Measurements from ENCODE around the gene NYAP2. TPM values are rescaled to one million over a fixed set of nuclear protein-coding genes. Genes with fewer than 3 reads are reported as not detected.
A peak's percentile ranks its signal among the peaks of the same experiment; 100 is the strongest.

The NYAP2 gene
- total RNA-seq, 6 experiments from 2014 or later, result not detected

DNA sequence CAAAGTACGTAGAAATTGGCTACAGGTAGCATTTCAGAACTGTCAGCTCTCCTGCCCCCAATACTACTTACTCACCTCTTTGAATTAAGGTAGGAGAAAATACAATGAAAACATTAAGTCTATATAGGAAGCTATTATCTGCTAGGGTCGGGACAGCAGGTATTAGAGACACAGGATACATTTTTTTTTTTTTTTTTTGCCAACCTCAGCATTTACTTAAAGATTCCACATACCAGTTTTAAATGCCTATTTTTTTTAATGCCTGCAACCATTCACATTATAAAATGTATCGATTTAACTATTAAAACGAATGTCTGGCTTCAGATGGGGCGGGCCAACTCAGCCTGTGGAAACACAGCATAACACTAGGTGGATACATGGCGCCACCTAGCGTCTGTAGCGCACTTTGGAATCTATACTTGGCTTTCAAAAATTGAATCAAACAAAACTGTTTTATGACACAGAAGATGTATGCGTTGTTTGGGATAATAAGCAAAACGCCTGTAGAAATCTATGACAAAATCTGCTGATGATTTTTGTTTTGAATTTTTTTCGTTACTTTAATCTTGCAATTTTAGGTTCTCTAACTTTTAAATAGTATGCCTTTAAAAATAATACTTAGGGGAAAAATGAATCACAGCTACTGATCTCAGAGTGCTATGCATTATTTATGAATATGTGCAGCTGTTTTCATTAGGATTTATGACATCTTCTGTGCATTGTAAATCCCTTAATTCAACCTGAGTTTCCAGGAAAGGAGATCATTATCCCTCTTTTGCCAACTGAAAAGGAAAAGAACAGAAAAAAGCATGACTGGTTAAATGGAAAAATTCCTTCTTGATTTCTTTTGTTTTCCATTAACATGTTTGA is 261.0 kb downstream of the NYAP2 start:
- no peaks in the 10 kb centered on the region for H3K36me3 Mint-ChIP-seq (ENCODE audit: low read depth)
- H3K4me3 Mint-ChIP-seq, result no peak overlapping the region
- no peaks in the 10 kb centered on the region for H3K9me3 Mint-ChIP-seq
- no peak overlapping the region for H3K27ac Mint-ChIP-seq
- peaks cover 14% of the 10 kb centered on the region for H3K27me3 Mint-ChIP-seq (ENCODE audit: insufficient read depth)
- TF ChIP-seq, protein P1, sequence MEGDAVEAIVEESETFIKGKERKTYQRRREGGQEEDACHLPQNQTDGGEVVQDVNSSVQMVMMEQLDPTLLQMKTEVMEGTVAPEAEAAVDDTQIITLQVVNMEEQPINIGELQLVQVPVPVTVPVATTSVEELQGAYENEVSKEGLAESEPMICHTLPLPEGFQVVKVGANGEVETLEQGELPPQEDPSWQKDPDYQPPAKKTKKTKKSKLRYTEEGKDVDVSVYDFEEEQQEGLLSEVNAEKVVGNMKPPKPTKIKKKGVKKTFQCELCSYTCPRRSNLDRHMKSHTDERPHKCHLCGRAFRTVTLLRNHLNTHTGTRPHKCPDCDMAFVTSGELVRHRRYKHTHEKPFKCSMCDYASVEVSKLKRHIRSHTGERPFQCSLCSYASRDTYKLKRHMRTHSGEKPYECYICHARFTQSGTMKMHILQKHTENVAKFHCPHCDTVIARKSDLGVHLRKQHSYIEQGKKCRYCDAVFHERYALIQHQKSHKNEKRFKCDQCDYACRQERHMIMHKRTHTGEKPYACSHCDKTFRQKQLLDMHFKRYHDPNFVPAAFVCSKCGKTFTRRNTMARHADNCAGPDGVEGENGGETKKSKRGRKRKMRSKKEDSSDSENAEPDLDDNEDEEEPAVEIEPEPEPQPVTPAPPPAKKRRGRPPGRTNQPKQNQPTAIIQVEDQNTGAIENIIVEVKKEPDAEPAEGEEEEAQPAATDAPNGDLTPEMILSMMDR (IDR thresholded peaks at IDR 0.05), result peak; percentile 97
- H3K4me1 Mint-ChIP-seq (ENCODE audit: low read depth), result no peaks in the 10 kb centered on the region
- peak; percentile 50 for DNase-seq

DNA sequence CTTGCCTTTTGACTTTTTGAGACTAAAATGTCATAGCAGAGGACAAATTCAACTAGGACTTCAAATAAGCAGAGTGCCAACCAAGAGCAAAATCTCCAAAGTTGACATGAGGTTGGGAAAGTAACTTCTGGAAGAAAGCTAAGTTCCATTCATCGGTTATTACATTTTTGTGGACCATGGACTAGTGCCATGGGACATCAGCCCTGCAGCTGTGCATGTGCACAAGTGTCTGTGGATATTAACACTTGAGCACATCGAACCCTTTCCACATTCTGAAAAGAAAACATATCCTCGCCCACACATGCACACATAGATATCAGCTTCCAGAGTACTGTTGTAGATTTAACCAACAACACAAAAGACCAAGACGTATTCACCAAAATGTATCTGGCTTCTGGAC is 262.6 kb downstream of the NYAP2 start:
- H3K27ac Mint-ChIP-seq, result no peak overlapping the region
- TF ChIP-seq, protein P1 (IDR thresholded peaks at IDR 0.05), result no peak
- H3K9me3 Mint-ChIP-seq, result no peaks in the 10 kb centered on the region
- peaks cover 7% of the 10 kb centered on the region; the same call in 1 of the 2 replicates for H3K27me3 Mint-ChIP-seq (ENCODE audit: insufficient read depth)
- H3K4me1 Mint-ChIP-seq (ENCODE audit: low read depth), result peaks cover 8% of the 10 kb centered on the region
- no peak overlapping the region for H3K4me3 Mint-ChIP-seq
- DNase-seq, result no peak
- no peaks in the 10 kb centered on the region for H3K36me3 Mint-ChIP-seq (ENCODE audit: low read depth)

DNA sequence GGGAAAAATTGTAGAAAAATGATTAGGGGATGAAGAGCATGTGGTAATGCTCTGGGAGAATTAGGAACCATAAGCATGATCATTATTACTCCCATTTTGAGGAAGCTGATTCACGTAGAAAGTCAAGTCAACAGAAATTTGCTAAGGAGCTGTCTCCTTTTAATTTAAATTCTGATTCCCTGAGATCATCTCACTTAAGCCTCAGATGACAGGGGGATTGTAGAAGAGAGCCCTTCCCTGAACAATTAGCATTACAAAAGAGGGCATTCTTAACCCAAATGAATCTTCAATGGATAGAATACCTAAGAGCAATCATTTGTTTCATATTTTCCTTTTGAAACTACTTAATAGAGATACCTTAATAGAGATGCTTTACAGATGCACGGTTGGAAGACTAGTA is 267.9 kb downstream of the NYAP2 start:
- Mint-ChIP-seq H3K4me1 (ENCODE audit: low read depth) (peaks cover 50% of the 10 kb centered on the region), H3K27ac (no peak overlapping the region), H3K36me3 (ENCODE audit: low read depth) (no peaks in the 10 kb centered on the region), H3K27me3 (ENCODE audit: insufficient read depth) (peaks cover 2% of the 10 kb centered on the region; the same call in 1 of the 2 replicates), H3K4me3 (no peak overlapping the region), H3K9me3 (no peaks in the 10 kb centered on the region)
- DNase-seq, result no peak
- TF ChIP-seq, protein P1 (IDR thresholded peaks at IDR 0.05), result no peak

DNA sequence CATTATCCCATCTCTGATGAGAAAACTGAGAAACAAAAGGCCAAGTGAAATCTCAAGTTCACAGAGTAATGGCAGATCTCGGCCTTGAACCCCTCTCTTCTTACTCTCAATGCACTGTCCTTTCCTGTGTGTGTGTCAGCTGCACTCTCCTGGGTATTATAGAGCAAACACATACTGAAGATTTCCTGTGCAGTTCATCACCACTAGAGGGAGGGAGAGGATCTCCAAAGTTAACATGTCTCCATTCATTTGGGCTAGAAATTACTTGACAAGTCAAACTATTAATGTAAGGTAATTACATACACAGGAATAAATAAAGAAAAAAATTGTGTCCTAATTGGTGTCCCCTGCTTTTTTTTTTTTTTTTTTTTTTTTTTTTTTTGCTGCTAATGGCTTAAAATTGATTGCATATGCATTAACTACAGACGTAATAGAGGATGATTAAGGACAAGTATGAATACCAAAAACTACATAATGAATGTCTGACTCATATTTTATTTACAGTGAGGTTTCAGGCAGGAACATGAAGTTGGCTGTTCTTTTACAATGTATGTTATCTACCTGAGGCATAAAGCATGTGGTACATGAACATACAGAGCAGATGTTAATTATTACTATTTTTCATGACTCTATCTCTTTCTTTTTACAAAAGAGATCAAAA is 269.2 kb downstream of the NYAP2 start:
- TF ChIP-seq, protein P1 (IDR thresholded peaks at IDR 0.05), result peak; percentile 93
- DNase-seq, result peak; percentile 72
- Mint-ChIP-seq H3K27me3 (ENCODE audit: insufficient read depth) (peaks cover under 1% of the 10 kb centered on the region; the same call in 1 of the 2 replicates), H3K27ac (peak overlapping the region; percentile 12; the same call in 1 of the 2 replicates), H3K9me3 (no peaks in the 10 kb centered on the region), H3K4me1 (ENCODE audit: low read depth) (peaks cover 50% of the 10 kb centered on the region), H3K4me3 (no peak overlapping the region), H3K36me3 (ENCODE audit: low read depth) (no peaks in the 10 kb centered on the region)

DNA sequence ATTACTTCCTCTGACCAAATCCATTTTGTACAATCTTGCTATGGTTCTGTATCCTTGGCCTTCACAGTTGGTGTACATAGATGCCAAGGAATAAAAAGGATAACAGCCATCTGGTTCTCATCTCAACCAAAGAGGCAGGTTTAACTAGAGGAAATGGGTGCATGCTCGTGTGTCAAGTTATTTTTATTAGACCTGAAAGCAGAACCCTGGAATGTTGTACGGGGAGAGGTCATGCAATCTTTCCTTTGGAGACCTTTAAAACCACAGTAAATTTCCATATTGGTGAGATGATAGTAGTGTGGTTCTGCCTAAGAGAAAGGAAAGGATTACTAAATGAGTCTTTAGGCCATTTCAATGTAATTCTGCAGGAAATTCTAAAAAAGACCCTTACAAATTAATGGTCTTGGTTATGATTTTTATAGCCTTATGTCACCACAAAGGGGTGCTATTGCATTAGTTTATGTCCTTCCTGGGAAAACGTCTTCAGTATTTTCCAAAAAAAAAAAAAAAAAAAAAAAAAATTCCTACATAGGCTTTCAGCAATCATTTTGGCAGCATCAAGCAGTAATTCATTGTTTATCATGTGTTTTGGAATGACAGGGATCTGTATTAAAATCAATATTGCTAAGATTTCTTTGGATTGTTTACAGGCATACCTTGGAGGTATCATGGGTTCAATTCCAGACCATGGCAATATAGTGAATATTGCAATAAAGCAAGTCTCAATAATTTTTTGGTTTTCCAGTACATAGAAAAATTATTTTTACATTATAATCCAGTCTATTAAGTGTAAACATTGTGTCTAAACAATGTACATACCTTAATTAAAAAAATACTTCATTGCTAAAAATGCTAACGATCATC is 270.8 kb downstream of the NYAP2 start:
- TF ChIP-seq, protein P1 (IDR thresholded peaks at IDR 0.05), result peak; percentile 83
- H3K27ac Mint-ChIP-seq, result no peak overlapping the region
- H3K4me1 Mint-ChIP-seq (ENCODE audit: low read depth), result peaks cover 54% of the 10 kb centered on the region
- H3K36me3 Mint-ChIP-seq (ENCODE audit: low read depth), result no peaks in the 10 kb centered on the region
- H3K4me3 Mint-ChIP-seq, result no peak overlapping the region
- H3K9me3 Mint-ChIP-seq, result no peaks in the 10 kb centered on the region
- DNase-seq, result peak; percentile 48
- H3K27me3 Mint-ChIP-seq (ENCODE audit: insufficient read depth), result no peaks in the 10 kb centered on the region; the same call in 1 of the 2 replicates

Measured in HFFc6 (cell line).